Esophagus squamous epithelium (tissue), 5 donors: ENCODE measurements around the gene COX6A1. TPM values are rescaled to one million over a fixed set of nuclear protein-coding genes. Genes with fewer than 3 reads are reported as not detected.

ENCODE experiments used
- DNase-seq: peaks from one replicate; lab custom pipeline; 2025; lab: John Stamatoyannopoulos, UW
- H3K27ac ChIP-seq, 4 donors: fragments of 200-600 bp; sonication (generic); one replicate each; pipeline ENCODE4 v1.5.1; 2016 to 2019; ENCODE audit warnings: mild to moderate bottlenecking in 1 of 4
- H3K27me3 ChIP-seq, 4 donors: fragments of 200-600 bp; sonication (generic); 1 replicate in 3 of 4; 2 replicates in 1 of 4; pipeline versions ENCODE4 v1.5.1 to v1.6.0; 2017 to 2021; ENCODE audit warnings: antibody characterized with exemption in 1 of 4
- H3K36me3 ChIP-seq, 3 donors: fragments of 200-600 bp; sonication (generic); one replicate each; pipeline ENCODE4 v1.5.1; 2016 to 2019
- H3K4me1 ChIP-seq, 3 donors: fragments of 200-600 bp; sonication (generic); one replicate each; pipeline ENCODE4 v1.5.1; 2017 to 2019
- H3K4me3 ChIP-seq, 4 donors: fragments of 200-600 bp; sonication (generic); 1 replicate in 3 of 4; 2 replicates in 1 of 4; pipeline ENCODE4 v1.5.1; 2016 to 2019; ENCODE audit warnings: mild to moderate bottlenecking in 2 of 4, moderate library complexity in 1 of 4
- H3K9me3 ChIP-seq, 3 donors: fragments of 200-600 bp; sonication (generic); one replicate each; pipeline ENCODE4 v1.5.1; 2016 to 2019
- CTCF ChIP-seq, 6 experiments: fragments of 450-650 bp in 4 of 6; fragments of 200-600 bp in 2 of 6; sonication (generic) in 2 of 6; IDR thresholded peaks; one replicate each; pipeline ENCODE4 v1.5.1; 2016 to 2019; ENCODE audit warnings: antibody characterized with exemption in 6 of 6, mild to moderate bottlenecking in 4 of 6, moderate library complexity in 4 of 6
- POLR2A ChIP-seq, 4 donors: fragments of 450-650 bp; IDR thresholded peaks; one replicate each; pipeline ENCODE4 v1.6.1; 2017; ENCODE audit warnings: antibody characterized with exemption in 4 of 4, mild to moderate bottlenecking in 4 of 4, moderate library complexity in 3 of 4
- WGBS, 2 donors: methylation state at CpG; one replicate each; pipeline ENCODE4 v1.1.5; 2018; 5-methylcytosine and 5-hydroxymethylcytosine counted together
- intact Hi-C: fragments of 100-400 bp; cut with DNase I; formaldehyde crosslinking; loops from one replicate; pipeline ENCODE4 v1.15.0; 2022
- total RNA-seq, 4 donors: library from RNA; depleted of rRNA; stranded (reverse); fragments of >200 nt; gene quantifications; one replicate each; pipeline ENCODE4 v1.1.0, GENCODE V29; 2016
- donor health status: DM: yes; HTN: yes; CAD: no.

The COX6A1 gene
- 100 to 1,000 TPM; 515 to 809 (median 685) TPM for total RNA-seq

GRCh38 chr12:120437735-120438494 lies at the start of gene COX6A1:
COX6A1 (plus strand) TSS chr12:120438113; CDS start chr12:120438127, 14 bp downstream.
- peaks cover 0 to 3% (median 0%) of the 10 kb centered on the region in 4 donors for H3K27me3 ChIP-seq
- intact Hi-C loops: no loop called here
- peak; percentile 75 for DNase-seq
- TF ChIP-seq POLR2A (IDR thresholded peaks at IDR 0.05): peak in 3 of 4 donors; percentile 12 to 59 (median 52)
- peak in 3 of 6 experiments; percentile 15 to 44 (median 18) for TF ChIP-seq CTCF (IDR thresholded peaks at IDR 0.05)
- 0 to 1% methylated on average over 21 to 27 of the region's 59 CpGs for WGBS, 2 donors
- no peaks in the 10 kb centered on the region for H3K9me3 ChIP-seq
- H3K4me3 ChIP-seq: peak within 1 kb of the TSS; percentile 62 to 90 (median 80)
- peak within 1 kb of the TSS; percentile 87 to 96 (median 90) for H3K27ac ChIP-seq
- H3K36me3 ChIP-seq: peaks cover 0 to 31% (median 8%) of the 10 kb centered on the region in 3 donors
- H3K4me1 ChIP-seq: peaks cover 12 to 25% (median 19%) of the 10 kb centered on the region in 3 donors

GRCh38 chr12:120388691-120389481 lies 49.0 kb upstream of the COX6A1 start:
- WGBS, 2 donors: 4 to 33% methylated on average over 4 to 19 of the region's 24 CpGs
- no peak for DNase-seq

GRCh38 chr12:120390540-120391120 lies 47.3 kb upstream of the COX6A1 start:
- H3K27me3 ChIP-seq: peaks cover 0 to 41% (median 0%) of the 10 kb centered on the region in 4 donors
- H3K4me3 ChIP-seq: no peak overlapping the region
- H3K9me3 ChIP-seq: no peaks in the 10 kb centered on the region
- no peaks in the 10 kb centered on the region for H3K36me3 ChIP-seq
- no peak overlapping the region for H3K27ac ChIP-seq
- WGBS, 2 donors: 86 to 95% methylated on average over 1 of the region's 1 CpG
- H3K4me1 ChIP-seq: peaks cover 0 to 21% (median 5%) of the 10 kb centered on the region in 3 donors
- intact Hi-C loops: no loop called here
- DNase-seq: no peak
- no peak for TF ChIP-seq POLR2A (IDR thresholded peaks at IDR 0.05)
- TF ChIP-seq CTCF (IDR thresholded peaks at IDR 0.05): no peak

More at GRCh38 chr12:120388691-120389481, 49.0 kb upstream of the COX6A1 start:
- Histone ChIP-seq H3K27me3 (peaks cover 0 to 36% (median 0%) of the 10 kb centered on the region in 4 donors), H3K27ac (no peak overlapping the region), H3K36me3 (no peaks in the 10 kb centered on the region), H3K9me3 (no peaks in the 10 kb centered on the region), H3K4me3 (peak overlapping the region in 2 of 4 donors; percentile 19 to 27), H3K4me1 (peaks cover 0 to 9% (median under 1%) of the 10 kb centered on the region in 3 donors)
- TF ChIP-seq POLR2A (IDR thresholded peaks at IDR 0.05): no peak
- TF ChIP-seq CTCF (IDR thresholded peaks at IDR 0.05): no peak
- intact Hi-C loops: no loop called here

- WGBS, 2 donors: 25 to 30% methylated on average over 6 to 10 of the region's 18 CpGs
- no peak for DNase-seq
Measured at GRCh38 chr12:120394483-120395367, 43.2 kb upstream of the COX6A1 start.

More at GRCh38 chr12:120394483-120395367, 43.2 kb upstream of the COX6A1 start:
- H3K27ac ChIP-seq: peak overlapping the region; percentile 5 to 40 (median 34)
- TF ChIP-seq CTCF (IDR thresholded peaks at IDR 0.05): no peak
- peak overlapping the region in 3 of 4 donors; percentile 8 to 34 (median 15) for H3K4me3 ChIP-seq
- intact Hi-C loops: no loop called here
- H3K4me1 ChIP-seq: peaks cover 0 to 11% (median 5%) of the 10 kb centered on the region in 3 donors
- H3K9me3 ChIP-seq: no peaks in the 10 kb centered on the region
- peaks cover 0 to 41% (median 0%) of the 10 kb centered on the region in 4 donors for H3K27me3 ChIP-seq
- no peaks in the 10 kb centered on the region for H3K36me3 ChIP-seq
